ENCODE measurements around the gene SLC11A1. TPM values are rescaled to one million over a fixed set of nuclear protein-coding genes. Genes with fewer than 3 reads are reported as not detected.

Gene SLC11A1
- total RNA-seq, 1 donor from 2014 or later: not detected

GRCh38 chr2:218435003-218435982 is 53.2 kb downstream of the SLC11A1 start:
- no peaks in the 10 kb centered on the region for H3K9me3 Mint-ChIP-seq (ENCODE audit: unreplicated experiment)
- H3K4me1 Mint-ChIP-seq (ENCODE audit: unreplicated experiment): no peaks in the 10 kb centered on the region
- TF ChIP-seq, protein P1, sequence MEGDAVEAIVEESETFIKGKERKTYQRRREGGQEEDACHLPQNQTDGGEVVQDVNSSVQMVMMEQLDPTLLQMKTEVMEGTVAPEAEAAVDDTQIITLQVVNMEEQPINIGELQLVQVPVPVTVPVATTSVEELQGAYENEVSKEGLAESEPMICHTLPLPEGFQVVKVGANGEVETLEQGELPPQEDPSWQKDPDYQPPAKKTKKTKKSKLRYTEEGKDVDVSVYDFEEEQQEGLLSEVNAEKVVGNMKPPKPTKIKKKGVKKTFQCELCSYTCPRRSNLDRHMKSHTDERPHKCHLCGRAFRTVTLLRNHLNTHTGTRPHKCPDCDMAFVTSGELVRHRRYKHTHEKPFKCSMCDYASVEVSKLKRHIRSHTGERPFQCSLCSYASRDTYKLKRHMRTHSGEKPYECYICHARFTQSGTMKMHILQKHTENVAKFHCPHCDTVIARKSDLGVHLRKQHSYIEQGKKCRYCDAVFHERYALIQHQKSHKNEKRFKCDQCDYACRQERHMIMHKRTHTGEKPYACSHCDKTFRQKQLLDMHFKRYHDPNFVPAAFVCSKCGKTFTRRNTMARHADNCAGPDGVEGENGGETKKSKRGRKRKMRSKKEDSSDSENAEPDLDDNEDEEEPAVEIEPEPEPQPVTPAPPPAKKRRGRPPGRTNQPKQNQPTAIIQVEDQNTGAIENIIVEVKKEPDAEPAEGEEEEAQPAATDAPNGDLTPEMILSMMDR (IDR thresholded peaks at IDR 0.05; ENCODE audit: unreplicated experiment): no peak
- peaks cover 10% of the 10 kb centered on the region for H3K27me3 Mint-ChIP-seq (ENCODE audit: unreplicated experiment)
- H3K27ac Mint-ChIP-seq (ENCODE audit: unreplicated experiment): no peak overlapping the region
- H3K36me3 Mint-ChIP-seq (ENCODE audit: low read depth, unreplicated experiment): no peaks in the 10 kb centered on the region
- no peak overlapping the region for H3K4me3 Mint-ChIP-seq (ENCODE audit: unreplicated experiment)
- no peak for DNase-seq (ENCODE audit: low spot score)

GRCh38 chr2:218436992-218437391 is 54.9 kb downstream of the SLC11A1 start:
- no peak overlapping the region for H3K27ac Mint-ChIP-seq (ENCODE audit: unreplicated experiment)
- H3K27me3 Mint-ChIP-seq (ENCODE audit: unreplicated experiment): peaks cover 11% of the 10 kb centered on the region
- DNase-seq (ENCODE audit: low spot score): no peak
- H3K4me3 Mint-ChIP-seq (ENCODE audit: unreplicated experiment): no peak overlapping the region
- H3K36me3 Mint-ChIP-seq (ENCODE audit: low read depth, unreplicated experiment): peaks cover 3% of the 10 kb centered on the region
- no peaks in the 10 kb centered on the region for H3K9me3 Mint-ChIP-seq (ENCODE audit: unreplicated experiment)
- TF ChIP-seq, protein P1 (IDR thresholded peaks at IDR 0.05; ENCODE audit: unreplicated experiment): no peak
- no peaks in the 10 kb centered on the region for H3K4me1 Mint-ChIP-seq (ENCODE audit: unreplicated experiment)

GRCh38 chr2:218437969-218438368 is 55.9 kb downstream of the SLC11A1 start:
- peaks cover 11% of the 10 kb centered on the region for H3K27me3 Mint-ChIP-seq (ENCODE audit: unreplicated experiment)
- H3K36me3 Mint-ChIP-seq (ENCODE audit: low read depth, unreplicated experiment): peaks cover 3% of the 10 kb centered on the region
- no peaks in the 10 kb centered on the region for H3K9me3 Mint-ChIP-seq (ENCODE audit: unreplicated experiment)
- no peak overlapping the region for H3K27ac Mint-ChIP-seq (ENCODE audit: unreplicated experiment)
- TF ChIP-seq, protein P1 (IDR thresholded peaks at IDR 0.05; ENCODE audit: unreplicated experiment): no peak
- H3K4me1 Mint-ChIP-seq (ENCODE audit: unreplicated experiment): no peaks in the 10 kb centered on the region
- no peak overlapping the region for H3K4me3 Mint-ChIP-seq (ENCODE audit: unreplicated experiment)
- no peak for DNase-seq (ENCODE audit: low spot score)

- Mint-ChIP-seq H3K4me3 (ENCODE audit: unreplicated experiment) (no peak overlapping the region), H3K27ac (ENCODE audit: unreplicated experiment) (no peak overlapping the region), H3K27me3 (ENCODE audit: unreplicated experiment) (peaks cover 11% of the 10 kb centered on the region), H3K4me1 (ENCODE audit: unreplicated experiment) (no peaks in the 10 kb centered on the region), H3K9me3 (ENCODE audit: unreplicated experiment) (no peaks in the 10 kb centered on the region), H3K36me3 (ENCODE audit: low read depth, unreplicated experiment) (peaks cover 3% of the 10 kb centered on the region)
- TF ChIP-seq, protein P1 (IDR thresholded peaks at IDR 0.05; ENCODE audit: unreplicated experiment): no peak
- DNase-seq (ENCODE audit: low spot score): no peak
These were observed 56.5 kb downstream of the SLC11A1 start for GRCh38 chr2:218438596-218438995.
